ENCODE results near the gene MYEOV.
A peak's percentile ranks its signal among the peaks of the same experiment; 100 is the strongest.

The MYEOV gene

GRCh38 chr11:69287968-69288882, 5.7 kb upstream of the MYEOV start:
- DNase-seq, result no peak

DNA sequence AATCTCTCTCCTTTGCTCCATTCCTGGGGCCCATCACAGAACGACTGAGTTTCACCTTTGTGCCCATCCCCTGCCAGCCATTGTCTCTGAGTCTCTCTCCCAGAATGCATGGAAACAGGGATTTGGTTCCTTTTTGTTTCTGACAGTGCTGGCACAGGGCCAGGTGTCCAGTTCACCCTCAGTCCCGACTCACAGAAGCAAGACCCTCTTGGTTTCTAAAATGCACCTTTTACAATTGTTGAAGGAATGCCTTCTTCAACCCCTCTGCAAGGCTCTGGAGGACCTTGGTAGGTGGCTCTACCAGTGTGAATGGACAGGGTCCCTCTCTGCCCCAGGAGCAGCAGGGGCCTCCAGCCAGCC, 5.1 kb upstream of the MYEOV start:
- DNase-seq, result no peak

DNA sequence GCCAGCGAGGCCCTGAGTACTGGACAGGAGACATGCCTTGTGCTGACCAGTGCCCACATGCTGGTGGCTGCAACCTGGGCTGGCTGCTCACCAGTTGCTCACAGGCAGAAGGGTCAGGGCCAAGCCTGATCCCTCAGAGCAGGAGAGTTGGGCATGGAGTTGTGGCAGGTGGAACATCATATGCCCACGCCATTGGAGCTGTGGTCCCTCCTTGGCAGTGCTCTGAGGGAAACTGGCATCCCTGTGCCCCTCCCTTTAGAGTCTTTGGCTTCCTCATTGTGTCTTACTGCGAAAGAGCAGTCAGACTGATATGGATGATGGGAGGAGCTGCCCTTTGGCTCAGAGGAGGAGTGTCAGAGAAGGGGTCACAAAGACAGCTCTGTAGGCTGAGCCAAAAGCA, 3.1 kb upstream of the MYEOV start:
- no peak for DNase-seq

DNA sequence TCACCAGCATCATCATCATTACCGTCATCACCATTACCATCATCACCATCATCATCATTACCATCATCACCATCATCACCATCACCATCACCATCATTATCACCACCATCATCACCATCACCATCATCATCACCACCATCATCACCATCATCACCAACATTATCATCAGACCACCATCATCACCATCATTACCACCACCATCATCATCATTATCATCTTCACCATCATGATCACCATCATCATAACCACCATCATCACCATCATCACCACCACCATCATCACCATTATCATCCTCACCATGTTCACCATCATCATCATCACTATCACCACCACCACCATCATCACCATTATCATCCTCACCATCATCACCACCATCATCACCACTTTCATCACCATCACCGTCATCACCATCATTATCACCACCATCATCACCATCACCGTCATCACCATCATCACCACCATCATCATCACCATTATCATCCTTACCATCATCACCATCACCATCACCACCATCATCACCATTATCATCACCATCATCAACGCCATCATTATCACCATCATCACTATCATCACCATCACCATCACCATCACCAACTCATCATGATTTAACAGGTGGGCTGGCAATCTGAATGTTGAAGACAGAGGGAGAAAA, 2.4 kb upstream of the MYEOV start:
- DNase-seq, result no peak

DNA sequence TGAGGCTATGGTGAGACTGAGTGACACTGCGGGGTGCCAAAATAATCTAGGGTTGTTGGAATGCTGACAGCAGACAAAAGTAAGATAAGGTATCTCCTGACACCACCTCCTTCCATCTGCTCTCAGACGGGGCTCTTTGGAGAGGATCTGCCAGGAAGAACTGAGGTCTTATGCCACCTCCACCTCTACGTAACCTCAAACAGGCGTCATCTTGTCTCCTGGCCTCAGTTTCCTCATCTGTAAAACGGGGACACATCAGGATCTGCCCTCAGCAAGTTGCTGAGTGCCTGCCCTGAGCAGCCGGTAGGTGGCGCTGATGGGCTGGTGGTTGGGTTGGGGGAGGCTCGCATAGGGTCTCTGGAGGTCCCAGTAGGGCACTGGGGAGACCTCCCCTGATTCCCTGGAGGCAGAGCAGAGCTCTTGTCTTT, 1.7 kb upstream of the MYEOV start:
- no peak for DNase-seq

- DNase-seq, result no peak
These were observed 868 bp upstream of the MYEOV start for GRCh38 chr11:69293087-69293486.

- no peak for DNase-seq
These were observed 670 bp downstream of the MYEOV start for GRCh38 chr11:69294571-69295078.

DNA sequence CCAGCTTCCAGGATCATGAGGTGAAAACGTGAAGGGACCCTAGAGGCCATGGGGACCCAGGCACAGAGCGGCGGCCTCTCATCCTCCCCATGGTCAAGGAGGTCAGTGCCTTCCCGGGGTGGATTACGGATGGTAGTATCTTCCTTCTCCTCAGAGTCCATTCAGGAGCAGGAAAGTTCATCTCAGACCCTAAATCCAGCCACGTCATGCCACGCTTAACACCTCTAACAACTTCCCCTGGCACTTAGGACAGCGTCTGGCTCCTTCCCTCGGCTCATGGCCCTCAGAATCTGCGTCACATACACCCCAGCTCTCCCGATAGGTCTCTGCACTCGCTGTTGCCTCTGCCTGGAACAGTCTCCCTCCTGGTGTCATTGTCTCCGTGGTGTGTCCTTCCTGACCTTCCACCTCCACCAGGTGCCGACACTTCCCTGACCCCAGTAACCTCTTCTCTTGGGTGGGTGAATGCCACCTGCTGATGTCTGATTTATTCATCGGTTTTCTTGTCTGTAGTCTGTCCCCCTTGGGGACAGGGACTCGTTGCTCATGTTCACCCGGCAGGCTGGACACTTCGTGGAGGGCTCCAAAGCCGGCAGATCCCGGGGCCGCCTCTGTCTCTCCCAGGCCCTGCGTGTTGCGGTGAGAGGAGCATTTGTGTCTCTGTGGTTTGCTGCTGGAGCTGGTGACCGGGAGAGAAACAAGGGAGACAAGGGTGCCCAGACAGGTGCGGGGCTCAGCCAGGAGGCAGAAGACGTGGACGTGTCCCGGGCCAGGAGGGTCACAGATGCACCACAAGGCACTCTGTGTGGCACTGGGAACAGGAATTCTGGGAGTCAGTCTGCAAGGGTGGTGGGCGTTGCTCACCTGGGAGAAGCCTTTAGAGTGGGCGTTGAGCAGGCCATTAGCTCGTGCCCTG, 1.4 kb downstream of the MYEOV start:
- DNase-seq, result no peak

GRCh38 chr11:69295995-69296889, 2.3 kb downstream of the MYEOV start:
- peak; percentile 73 for DNase-seq

DNA sequence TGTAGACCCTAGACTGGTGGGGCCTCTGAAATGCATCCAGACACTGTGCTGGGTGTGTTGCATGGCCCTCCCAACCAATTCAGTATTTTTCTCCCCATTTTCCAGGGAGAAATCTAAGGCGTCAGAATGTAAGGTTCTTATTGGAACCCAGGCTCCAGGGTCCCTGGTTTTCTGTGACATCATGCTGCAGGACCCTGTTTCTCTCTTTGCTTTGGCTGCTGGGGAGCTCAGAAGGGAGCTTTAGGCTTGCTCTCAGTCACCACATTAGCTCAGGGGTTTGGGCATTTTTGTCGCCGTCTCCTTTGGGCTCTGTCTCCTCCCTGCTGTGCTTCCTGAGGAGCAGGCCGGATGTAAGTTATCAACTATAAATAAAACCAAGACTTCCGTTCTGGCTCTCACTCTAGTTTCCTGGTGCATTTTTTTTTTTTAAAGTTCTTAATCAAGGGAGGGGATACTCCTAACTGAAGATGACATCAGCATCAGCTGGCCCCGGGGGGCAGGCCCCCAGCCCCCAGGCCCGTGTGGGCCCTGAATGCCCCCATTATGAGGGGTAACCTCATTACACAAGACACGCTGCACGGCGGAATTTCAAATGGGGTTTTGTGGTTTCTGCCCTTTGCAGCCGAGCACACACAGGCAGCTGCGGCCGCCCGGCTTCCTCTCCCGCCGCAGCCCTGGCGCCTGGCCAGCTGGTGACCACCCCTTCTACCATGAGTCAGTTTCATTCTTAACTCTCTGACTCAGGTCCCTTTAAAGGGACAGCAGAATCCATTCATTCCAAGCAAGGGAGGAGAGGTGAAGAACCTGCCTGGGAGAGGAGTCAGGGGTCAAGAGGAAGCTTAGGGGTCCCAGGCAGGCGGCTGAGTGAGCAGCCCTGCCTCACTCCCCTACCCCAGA, 3.2 kb downstream of the MYEOV start:
- peak; percentile 99 for DNase-seq

DNA sequence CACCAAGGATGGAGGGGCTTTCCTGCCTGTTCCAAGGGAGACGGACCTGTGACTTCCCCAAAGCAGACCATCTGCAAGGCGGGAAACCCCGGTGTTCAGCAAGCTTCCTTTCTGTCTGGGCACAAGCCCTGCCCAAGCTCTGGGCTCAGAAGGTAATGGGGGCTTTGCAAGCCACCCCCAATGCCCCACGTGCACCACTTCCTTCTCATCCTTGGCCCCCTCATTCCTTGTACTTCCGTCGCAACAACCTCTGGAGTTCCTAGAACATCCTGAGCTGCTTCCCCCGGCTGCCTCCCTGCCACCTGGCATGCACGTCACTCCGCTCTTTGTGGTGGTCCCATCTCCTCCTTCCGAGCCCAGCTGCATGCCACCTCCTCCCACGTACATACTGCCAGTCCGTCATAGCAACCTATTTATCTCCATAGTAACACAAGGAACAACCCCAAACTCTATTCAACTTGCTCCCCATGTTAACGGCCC, 3.9 kb downstream of the MYEOV start:
- peak; percentile 44 for DNase-seq

- peak; percentile 49 for DNase-seq
These were observed 4.5 kb downstream of the MYEOV start for GRCh38 chr11:69298267-69299022.

DNA sequence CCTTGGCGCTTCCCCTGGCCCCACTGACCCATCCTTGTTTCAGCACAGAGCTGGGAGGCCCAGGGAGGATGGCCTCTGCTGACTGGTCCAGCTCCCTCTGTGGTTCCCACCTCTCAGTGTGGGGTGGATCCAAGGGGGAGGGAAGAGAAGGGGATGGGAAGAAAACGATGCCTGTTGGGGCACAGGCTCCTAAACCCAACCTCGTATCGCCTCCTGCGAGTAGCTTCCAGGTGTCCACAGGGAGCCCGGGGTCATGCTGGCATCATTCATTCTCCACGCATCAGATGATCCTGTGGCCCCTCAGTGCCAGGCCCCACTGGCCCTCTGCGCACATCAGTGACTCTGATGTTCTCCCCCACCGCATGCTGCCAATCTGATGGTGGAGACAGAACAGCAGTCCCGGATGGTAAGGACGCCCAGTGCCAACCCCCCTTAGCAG, 5.1 kb downstream of the MYEOV start:
- no peak for DNase-seq

DNA sequence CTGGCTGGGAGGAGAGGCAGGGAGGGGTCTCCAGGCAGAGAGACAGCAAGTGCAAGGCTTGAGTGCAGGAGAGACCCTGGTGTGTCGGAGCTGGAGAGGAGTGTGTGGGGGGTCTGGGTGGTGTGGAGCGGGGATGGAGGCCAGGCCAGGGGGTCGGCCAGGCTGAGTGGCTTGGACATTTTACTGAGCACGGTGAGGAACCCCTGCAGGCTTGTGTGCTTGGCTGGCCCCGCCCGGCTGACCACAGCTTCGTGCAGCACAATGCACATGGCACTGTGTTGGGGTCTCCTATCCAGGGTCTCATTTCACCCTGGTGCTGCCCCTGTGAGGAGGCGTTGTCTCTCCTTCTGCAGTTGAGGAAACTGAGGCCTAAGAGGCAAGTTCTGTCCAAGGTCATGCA, 5.6 kb downstream of the MYEOV start:
- no peak for DNase-seq

DNA sequence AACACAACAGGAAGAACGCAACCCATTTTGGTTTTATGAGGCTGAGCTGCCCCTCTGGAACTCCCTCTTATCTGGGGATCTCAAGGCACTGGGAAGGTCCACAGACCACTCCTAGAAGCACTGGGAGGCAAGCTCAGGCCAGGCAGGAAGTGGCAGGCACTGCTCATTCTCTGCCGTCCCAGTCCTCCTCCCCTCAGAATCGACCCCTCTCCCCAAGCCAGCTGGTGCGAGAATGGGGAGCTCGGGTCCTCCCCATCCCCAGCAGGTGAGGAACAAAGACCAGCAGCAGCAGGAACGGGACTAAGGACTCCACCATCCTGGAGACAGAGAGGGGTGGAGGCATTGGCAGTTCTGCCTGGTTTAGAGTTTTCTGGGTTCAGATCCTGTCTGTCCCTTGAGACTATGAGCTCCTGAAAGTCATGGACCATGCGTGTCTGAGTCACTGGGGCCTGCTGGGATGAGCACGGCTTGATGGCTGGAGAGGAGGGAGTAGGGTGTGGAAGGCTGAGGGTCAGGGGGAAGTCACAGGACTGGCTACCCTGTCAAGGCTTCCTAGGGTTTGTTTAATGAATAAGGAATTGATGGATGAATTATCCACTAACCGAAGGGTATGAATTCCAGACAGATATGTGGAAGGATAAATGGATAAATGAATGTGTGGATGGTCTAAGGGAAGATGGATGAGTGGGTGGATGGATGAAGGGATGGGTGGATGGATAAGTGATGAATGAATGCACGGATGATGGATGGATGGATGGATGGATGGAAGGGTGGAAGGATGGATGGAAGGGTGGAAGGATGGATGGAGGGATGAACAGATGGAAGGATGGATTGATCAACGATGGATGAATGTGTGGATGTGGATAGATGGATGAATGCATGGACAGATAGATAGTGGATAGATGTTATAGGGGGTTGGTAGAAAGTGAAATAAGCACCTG, 6.4 kb downstream of the MYEOV start:
- DNase-seq, result peak; percentile 47

GRCh38 chr11:69301081-69301454, 7.1 kb downstream of the MYEOV start:
- no peak for DNase-seq

- DNase-seq, result peak; percentile 89
These were observed 7.8 kb downstream of the MYEOV start for GRCh38 chr11:69301455-69302401.

All from fibroblast of skin of abdomen (primary cell).